Mesenchymal stem cell (in vitro differentiated cells and primary cell): Measurements from ENCODE around the gene INCENP.

Source experiments
- DNase-seq: peaks from one replicate; pipeline ENCODE4 v3.0.0-alpha.2; 2013
- H2AFZ ChIP-seq: one replicate; pipeline ENCODE4 v1.6.1; 2013; ENCODE audit warnings: low read depth, mild to moderate bottlenecking, control low read depth, inconsistent platforms, low read length, moderate library complexity
- H2AK5ac ChIP-seq: 2 replicates; pipeline ENCODE4 v1.6.1; 2013; ENCODE audit warnings: low read length, moderate library complexity, mild to moderate bottlenecking, inconsistent platforms; ENCODE audit not compliant: severe bottlenecking
- H2BK120ac ChIP-seq: one replicate; pipeline ENCODE4 v1.6.1; 2013; ENCODE audit warnings: low read depth, mild to moderate bottlenecking, inconsistent platforms, low read length, moderate library complexity
- H2BK12ac ChIP-seq, 2 experiments: one replicate each; pipeline ENCODE4 v1.6.1; 2013; ENCODE audit warnings: inconsistent platforms in 2 of 2, low read length in 2 of 2, mild to moderate bottlenecking in 2 of 2, moderate library complexity in 2 of 2, control low read depth in 1 of 2
- H2BK15ac ChIP-seq: one replicate; pipeline ENCODE4 v1.6.1; 2013; ENCODE audit warnings: mild to moderate bottlenecking, low read depth, inconsistent platforms; ENCODE audit not compliant: poor library complexity, severe bottlenecking
- H2BK5ac ChIP-seq: 2 replicates; pipeline ENCODE4 v1.6.1; 2013; ENCODE audit warnings: low read depth, mild to moderate bottlenecking, low read length, control low read depth, inconsistent platforms; ENCODE audit not compliant: poor library complexity, severe bottlenecking
- H3K14ac ChIP-seq, 2 experiments: one replicate each; pipeline ENCODE4 v1.6.1; 2013; ENCODE audit warnings: inconsistent platforms in 2 of 2, low read length in 2 of 2, control low read depth in 1 of 2, mild to moderate bottlenecking in 1 of 2, moderate library complexity in 1 of 2
- H3K18ac ChIP-seq, 2 experiments: one replicate each; pipeline ENCODE4 v1.6.1; 2013; ENCODE audit warnings: inconsistent platforms in 2 of 2, low read length in 2 of 2, control low read depth in 1 of 2, low read depth in 1 of 2, mild to moderate bottlenecking in 1 of 2
- H3K23ac ChIP-seq, 2 experiments: one replicate each; pipeline ENCODE4 v1.6.1; 2013; ENCODE audit warnings: inconsistent platforms in 2 of 2, low read length in 2 of 2, mild to moderate bottlenecking in 2 of 2, moderate library complexity in 2 of 2, control low read depth in 1 of 2
- H3K27ac ChIP-seq: 2 replicates; pipeline ENCODE4 v1.5.1; 2013; ENCODE audit warnings: mild to moderate bottlenecking, moderate library complexity, low read length, control low read depth, inconsistent platforms; ENCODE audit not compliant: poor library complexity, severe bottlenecking
- H3K27me3 ChIP-seq, 2 experiments: 2 replicates each; pipeline versions ENCODE4 v1.6.1 to v1.7.0; 2013; ENCODE audit warnings: low read length in 2 of 2, mild to moderate bottlenecking in 2 of 2, moderate library complexity in 2 of 2, control low read depth in 1 of 2, inconsistent platforms in 1 of 2; ENCODE audit not compliant: control insufficient read depth in 1 of 2, insufficient read depth in 1 of 2
- H3K36me3 ChIP-seq, 2 experiments: 2 replicates each; pipeline versions ENCODE4 v1.6.1 to v1.7.0; 2013; ENCODE audit warnings: low read length in 2 of 2, control low read depth in 1 of 2, inconsistent platforms in 1 of 2, low read depth in 1 of 2, mild to moderate bottlenecking in 1 of 2; ENCODE audit not compliant: insufficient read depth in 2 of 2, control insufficient read depth in 1 of 2
- H3K4ac ChIP-seq, 2 experiments: one replicate each; pipeline ENCODE4 v1.6.1; 2013; ENCODE audit warnings: inconsistent platforms in 2 of 2, low read length in 2 of 2, mild to moderate bottlenecking in 2 of 2, moderate library complexity in 2 of 2, control low read depth in 1 of 2, low read depth in 1 of 2
- H3K4me1 ChIP-seq: 2 replicates; pipeline ENCODE4 v1.6.1; 2013; ENCODE audit warnings: low read depth, low read length, control low read depth; ENCODE audit not compliant: control insufficient read depth, insufficient read depth
- H3K4me2 ChIP-seq: 2 replicates; pipeline ENCODE4 v1.6.1; 2013; ENCODE audit warnings: low read length, mild to moderate bottlenecking, inconsistent platforms; ENCODE audit not compliant: poor library complexity, severe bottlenecking
- H3K4me3 ChIP-seq, 2 experiments: 2 replicates each; pipeline versions ENCODE4 v1.5.1 to v1.7.0; 2013; ENCODE audit warnings: low read length in 2 of 2, mild to moderate bottlenecking in 2 of 2, control low read depth in 1 of 2, low read depth in 1 of 2; ENCODE audit not compliant: insufficient read depth in 1 of 2
- H3K79me1 ChIP-seq: replicated peaks from 2 replicates; pipeline ENCODE4 v1.6.1; 2013; ENCODE audit warnings: mild to moderate bottlenecking, control low read depth, low read length, inconsistent platforms; ENCODE audit not compliant: poor library complexity, severe bottlenecking
- H3K9ac ChIP-seq: 2 replicates; pipeline ENCODE4 v1.7.0; 2013; ENCODE audit warnings: mild to moderate bottlenecking, low read length, moderate library complexity
- H3K9me3 ChIP-seq: 2 replicates; pipeline ENCODE4 v1.7.0; 2013; ENCODE audit warnings: mild to moderate bottlenecking, low read length; ENCODE audit not compliant: control insufficient read depth
- H4K8ac ChIP-seq: one replicate; pipeline ENCODE4 v1.6.1; 2013; ENCODE audit warnings: inconsistent platforms, mild to moderate bottlenecking, low read length, moderate library complexity
- H4K91ac ChIP-seq: one replicate; pipeline ENCODE4 v1.6.1; 2013; ENCODE audit warnings: mild to moderate bottlenecking, low read length, inconsistent platforms
- WGBS: methylation state at CpG from one replicate; pipeline ENCODE4 v1.1.7; 2013; ENCODE audit warnings: mixed read lengths; 5-methylcytosine and 5-hydroxymethylcytosine counted together

Gene INCENP

DNA sequence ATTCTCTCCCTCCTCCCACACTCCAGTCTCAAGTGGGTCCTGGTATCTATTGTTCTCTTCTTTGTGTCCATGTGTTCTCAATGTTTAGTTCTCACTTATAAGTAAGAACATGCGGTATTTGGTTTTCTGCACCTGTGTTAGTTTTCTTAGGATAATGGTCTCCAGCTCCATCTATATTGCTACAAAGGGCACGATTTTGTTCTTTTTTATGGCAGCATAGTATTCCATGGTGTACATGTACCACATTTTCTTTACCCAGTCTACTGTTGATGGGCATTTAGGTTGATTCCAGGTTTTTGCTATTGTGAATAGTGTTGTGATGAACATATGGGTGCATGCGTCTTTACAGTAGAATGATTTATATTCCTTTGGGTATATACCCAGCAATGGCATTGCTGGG is 4.2 kb upstream of the INCENP start:
- Histone ChIP-seq H3K9ac (no peak overlapping the region), H3K27me3 (no peaks in the 10 kb centered on the region), H3K4ac (no peak overlapping the region), H2AFZ (no peak overlapping the region), H4K91ac (no peak overlapping the region), H3K4me1 (no peaks in the 10 kb centered on the region), H2BK12ac (no peak overlapping the region), H3K4me2 (no peak overlapping the region), H3K79me1 (no peaks in the 10 kb centered on the region), H3K4me3 (no peak overlapping the region), H3K23ac (no peak overlapping the region), H3K27ac (no peak overlapping the region), H2BK120ac (no peak overlapping the region), H3K36me3 (no peaks in the 10 kb centered on the region), H3K9me3 (peaks cover 5% of the 10 kb centered on the region), H4K8ac (no peak overlapping the region), H2AK5ac (no peak overlapping the region), H2BK5ac (no peak overlapping the region), H2BK15ac (no peak overlapping the region), H3K18ac (no peak overlapping the region), H3K14ac (no peak overlapping the region)
- no peak for DNase-seq
- 87% methylated on average over 3 of the region's 3 CpGs for WGBS

- Histone ChIP-seq H3K18ac (no peak overlapping the region), H2BK15ac (no peak overlapping the region), H3K27ac (no peak overlapping the region), H2BK5ac (no peak overlapping the region), H3K4me2 (no peak overlapping the region), H3K4me1 (peaks cover 2% of the 10 kb centered on the region), H3K4ac (no peak overlapping the region), H3K79me1 (no peaks in the 10 kb centered on the region), H2AFZ (no peak overlapping the region), H4K91ac (no peak overlapping the region), H4K8ac (no peak overlapping the region), H3K9ac (no peak overlapping the region), H3K36me3 (no peaks in the 10 kb centered on the region), H3K9me3 (peaks cover 5% of the 10 kb centered on the region), H3K14ac (no peak overlapping the region), H2BK120ac (no peak overlapping the region), H2BK12ac (no peak overlapping the region), H3K4me3 (no peak overlapping the region), H2AK5ac (no peak overlapping the region), H3K27me3 (no peaks in the 10 kb centered on the region), H3K23ac (no peak overlapping the region)
- no peak for DNase-seq
- WGBS = 95% methylated on average over 4 of the region's 4 CpGs
Measured at GRCh38 chr11:62120001-62120400, 3.8 kb upstream of the INCENP start.

GRCh38 chr11:62120431-62120830 is 3.4 kb upstream of the INCENP start:
- Histone ChIP-seq H2BK15ac (no peak overlapping the region), H3K27ac (no peak overlapping the region), H3K4me3 (no peak overlapping the region), H2AK5ac (no peak overlapping the region), H2BK120ac (no peak overlapping the region), H2BK5ac (no peak overlapping the region), H4K8ac (no peak overlapping the region), H3K4ac (no peak overlapping the region), H3K4me1 (peaks cover 5% of the 10 kb centered on the region), H3K14ac (no peak overlapping the region), H3K18ac (no peak overlapping the region), H3K79me1 (no peaks in the 10 kb centered on the region), H3K23ac (no peak overlapping the region), H2AFZ (no peak overlapping the region), H3K9me3 (peaks cover 5% of the 10 kb centered on the region), H3K36me3 (no peaks in the 10 kb centered on the region), H4K91ac (no peak overlapping the region), H3K4me2 (no peak overlapping the region), H3K27me3 (no peaks in the 10 kb centered on the region), H2BK12ac (no peak overlapping the region), H3K9ac (no peak overlapping the region)
- DNase-seq = no peak
- 81% methylated on average over 4 of the region's 5 CpGs for WGBS

DNA sequence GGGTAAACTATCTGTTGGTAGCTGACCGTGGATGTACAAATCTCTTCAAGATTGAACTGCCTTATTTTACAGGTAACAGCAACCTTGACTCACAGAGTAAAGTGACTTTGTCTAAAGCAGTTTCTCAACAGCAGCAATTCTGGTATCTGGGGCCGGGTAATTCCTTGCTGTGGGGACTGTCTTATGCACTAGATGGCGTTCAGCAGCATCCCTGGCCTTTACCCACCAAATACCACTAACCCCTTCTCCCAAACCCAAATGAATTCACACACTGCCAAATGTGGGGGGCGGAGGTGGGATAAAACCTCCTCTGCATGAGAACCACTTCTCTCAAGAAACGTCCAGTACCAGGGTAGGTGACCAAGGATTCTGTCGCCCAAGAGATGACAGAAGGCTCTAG is 1.7 kb upstream of the INCENP start:
- no peak overlapping the region for H2AK5ac ChIP-seq
- no peaks in the 10 kb centered on the region for H3K79me1 ChIP-seq
- no peak overlapping the region for H3K4me2 ChIP-seq
- H2BK15ac ChIP-seq = no peak overlapping the region
- no peak overlapping the region for H3K23ac ChIP-seq
- H4K91ac ChIP-seq = no peak overlapping the region
- H3K18ac ChIP-seq = no peak overlapping the region
- no peak overlapping the region for H3K4ac ChIP-seq
- no peak overlapping the region for H2BK5ac ChIP-seq
- no peak overlapping the region for H2AFZ ChIP-seq
- DNase-seq = peak; percentile 32
- 47% methylated on average over 6 of the region's 6 CpGs for WGBS
- no peak overlapping the region for H3K9ac ChIP-seq
- H3K27ac ChIP-seq = no peak overlapping the region
- no peaks in the 10 kb centered on the region for H3K27me3 ChIP-seq
- H3K36me3 ChIP-seq = no peaks in the 10 kb centered on the region
- H3K9me3 ChIP-seq = no peaks in the 10 kb centered on the region
- peaks cover 7% of the 10 kb centered on the region for H3K4me1 ChIP-seq
- H3K14ac ChIP-seq = no peak overlapping the region
- no peak overlapping the region for H4K8ac ChIP-seq
- no peak overlapping the region for H3K4me3 ChIP-seq
- no peak overlapping the region for H2BK120ac ChIP-seq
- H2BK12ac ChIP-seq = no peak overlapping the region
